ENCODE measurements around the gene POU6F1.

POU6F1 gene

GRCh38 chr12:51262758-51263177, 44.9 kb upstream of the POU6F1 start:
- TF ChIP-seq USF1 (IDR thresholded peaks at IDR 0.05) (no peak), RAD21 (IDR thresholded peaks at IDR 0.05; ENCODE audit: low read depth) (peak; percentile 41), NFIC (IDR thresholded peaks at IDR 0.05) (no peak)

- 0 out of 2 replicates have a peak, but pooled peaks have one; percentile 15 for TF ChIP-seq CEBPB (IDR thresholded peaks at IDR 0.05)
Measured at GRCh38 chr12:51259600-51259999, 41.7 kb upstream of the POU6F1 start.

DNA sequence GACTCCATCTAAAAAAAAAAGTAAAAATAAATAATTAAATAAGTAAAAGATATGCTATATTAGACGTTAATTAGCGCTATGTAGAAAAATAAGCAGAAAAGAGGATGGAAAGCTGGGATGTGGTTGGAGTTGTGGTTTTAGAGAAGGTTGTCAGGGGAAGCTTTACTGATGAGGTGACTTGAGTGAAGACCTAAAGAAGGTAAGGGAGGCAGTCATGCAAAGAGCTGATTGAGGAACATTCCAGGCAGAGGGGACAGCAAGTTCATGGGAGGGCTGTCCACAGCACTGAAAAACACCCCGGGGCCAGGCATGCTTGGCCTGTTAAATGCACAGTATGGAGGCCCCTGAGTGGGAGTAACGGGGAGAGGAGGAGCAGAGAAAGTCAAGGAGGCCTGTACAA, 36.7 kb upstream of the POU6F1 start:
- TF ChIP-seq TEAD4 (IDR thresholded peaks at IDR 0.05): no peak
- TF ChIP-seq TCF12 (IDR thresholded peaks at IDR 0.05; ENCODE audit: low read depth): no peak
- TF ChIP-seq, protein P1, sequence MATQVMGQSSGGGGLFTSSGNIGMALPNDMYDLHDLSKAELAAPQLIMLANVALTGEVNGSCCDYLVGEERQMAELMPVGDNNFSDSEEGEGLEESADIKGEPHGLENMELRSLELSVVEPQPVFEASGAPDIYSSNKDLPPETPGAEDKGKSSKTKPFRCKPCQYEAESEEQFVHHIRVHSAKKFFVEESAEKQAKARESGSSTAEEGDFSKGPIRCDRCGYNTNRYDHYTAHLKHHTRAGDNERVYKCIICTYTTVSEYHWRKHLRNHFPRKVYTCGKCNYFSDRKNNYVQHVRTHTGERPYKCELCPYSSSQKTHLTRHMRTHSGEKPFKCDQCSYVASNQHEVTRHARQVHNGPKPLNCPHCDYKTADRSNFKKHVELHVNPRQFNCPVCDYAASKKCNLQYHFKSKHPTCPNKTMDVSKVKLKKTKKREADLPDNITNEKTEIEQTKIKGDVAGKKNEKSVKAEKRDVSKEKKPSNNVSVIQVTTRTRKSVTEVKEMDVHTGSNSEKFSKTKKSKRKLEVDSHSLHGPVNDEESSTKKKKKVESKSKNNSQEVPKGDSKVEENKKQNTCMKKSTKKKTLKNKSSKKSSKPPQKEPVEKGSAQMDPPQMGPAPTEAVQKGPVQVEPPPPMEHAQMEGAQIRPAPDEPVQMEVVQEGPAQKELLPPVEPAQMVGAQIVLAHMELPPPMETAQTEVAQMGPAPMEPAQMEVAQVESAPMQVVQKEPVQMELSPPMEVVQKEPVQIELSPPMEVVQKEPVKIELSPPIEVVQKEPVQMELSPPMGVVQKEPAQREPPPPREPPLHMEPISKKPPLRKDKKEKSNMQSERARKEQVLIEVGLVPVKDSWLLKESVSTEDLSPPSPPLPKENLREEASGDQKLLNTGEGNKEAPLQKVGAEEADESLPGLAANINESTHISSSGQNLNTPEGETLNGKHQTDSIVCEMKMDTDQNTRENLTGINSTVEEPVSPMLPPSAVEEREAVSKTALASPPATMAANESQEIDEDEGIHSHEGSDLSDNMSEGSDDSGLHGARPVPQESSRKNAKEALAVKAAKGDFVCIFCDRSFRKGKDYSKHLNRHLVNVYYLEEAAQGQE (IDR thresholded peaks at IDR 0.05; ENCODE audit: low read depth): no peak
- TF ChIP-seq YY1 (IDR thresholded peaks at IDR 0.05; ENCODE audit: low read depth): no peak
- TF ChIP-seq EP300 (IDR thresholded peaks at IDR 0.05; ENCODE audit: borderline replicate concordance): no peak
- TF ChIP-seq TAF1 (IDR thresholded peaks at IDR 0.05; ENCODE audit: low read depth): no peak
- no peak for TF ChIP-seq NFIC (IDR thresholded peaks at IDR 0.05)
- no peak for TF ChIP-seq EGR1 (IDR thresholded peaks at IDR 0.05)
- no peak for TF ChIP-seq FOXM1 (IDR thresholded peaks at IDR 0.05; ENCODE audit: borderline replicate concordance, low read depth)
- TF ChIP-seq CREB1 (IDR thresholded peaks at IDR 0.05; ENCODE audit: low read depth): no peak
- TF ChIP-seq CEBPB (IDR thresholded peaks at IDR 0.05): no peak
- no peak for TF ChIP-seq MAX (IDR thresholded peaks at IDR 0.05)
- no peak for TF ChIP-seq USF1 (IDR thresholded peaks at IDR 0.05)
- no peak for TF ChIP-seq ZBTB7A (IDR thresholded peaks at IDR 0.05; ENCODE audit: low read depth)
- no peak for TF ChIP-seq RAD21 (IDR thresholded peaks at IDR 0.05; ENCODE audit: low read depth)

DNA sequence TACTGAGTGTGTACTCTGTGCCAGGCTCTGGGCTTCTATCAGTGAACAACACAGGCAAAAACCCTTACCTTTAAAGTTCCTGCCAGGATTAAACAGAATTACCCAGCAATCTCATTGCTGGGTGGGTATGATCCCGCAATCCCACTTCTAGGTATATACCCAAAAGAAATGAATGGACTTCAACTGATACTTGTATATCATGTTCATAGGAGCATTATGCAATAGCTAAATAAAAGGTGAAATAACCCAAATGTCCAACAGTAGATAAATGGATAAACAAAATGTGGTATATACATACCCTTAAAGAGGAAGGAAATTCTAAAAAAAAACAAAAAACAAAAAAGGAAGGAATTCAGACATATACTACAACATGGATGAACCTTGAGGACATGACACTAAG, 35.4 kb upstream of the POU6F1 start:
- TF ChIP-seq YY1 (IDR thresholded peaks at IDR 0.05; ENCODE audit: low read depth) (no peak), MAX (IDR thresholded peaks at IDR 0.05) (no peak), TCF12 (IDR thresholded peaks at IDR 0.05; ENCODE audit: low read depth) (no peak), CEBPB (IDR thresholded peaks at IDR 0.05) (no peak), CREB1 (IDR thresholded peaks at IDR 0.05; ENCODE audit: low read depth) (no peak), FOXM1 (IDR thresholded peaks at IDR 0.05; ENCODE audit: borderline replicate concordance, low read depth) (no peak)
- TF ChIP-seq, protein P1 (IDR thresholded peaks at IDR 0.05; ENCODE audit: low read depth): no peak

GRCh38 chr12:51247523-51248206, 29.8 kb upstream of the POU6F1 start:
- TF ChIP-seq, protein P1 (IDR thresholded peaks at IDR 0.05; ENCODE audit: low read depth): no peak
- no peak for TF ChIP-seq ZBTB7A (IDR thresholded peaks at IDR 0.05; ENCODE audit: low read depth)
- no peak for TF ChIP-seq TEAD4 (IDR thresholded peaks at IDR 0.05)
- TF ChIP-seq RAD21 (IDR thresholded peaks at IDR 0.05; ENCODE audit: low read depth): no peak
- no peak for TF ChIP-seq CEBPB (IDR thresholded peaks at IDR 0.05)
- no peak for TF ChIP-seq MAX (IDR thresholded peaks at IDR 0.05)
- no peak for TF ChIP-seq TCF12 (IDR thresholded peaks at IDR 0.05; ENCODE audit: low read depth)
- TF ChIP-seq FOXM1 (IDR thresholded peaks at IDR 0.05; ENCODE audit: borderline replicate concordance, low read depth): no peak
- no peak for TF ChIP-seq NFIC (IDR thresholded peaks at IDR 0.05)
- TF ChIP-seq USF1 (IDR thresholded peaks at IDR 0.05): no peak
- no peak for TF ChIP-seq TAF1 (IDR thresholded peaks at IDR 0.05; ENCODE audit: low read depth)
- no peak for TF ChIP-seq CREB1 (IDR thresholded peaks at IDR 0.05; ENCODE audit: low read depth)
- no peak for TF ChIP-seq EGR1 (IDR thresholded peaks at IDR 0.05)
- TF ChIP-seq YY1 (IDR thresholded peaks at IDR 0.05; ENCODE audit: low read depth): no peak
- no peak for TF ChIP-seq EP300 (IDR thresholded peaks at IDR 0.05; ENCODE audit: borderline replicate concordance)

Data from Ishikawa (cell line).